ENCODE data around the gene RTEL1.
"Not testable (repeated sequence)": the region's sequence is repeated elsewhere in the genome, so short reads cannot be mapped to it uniquely, and the experiment has no call there.

Gene RTEL1

DNA sequence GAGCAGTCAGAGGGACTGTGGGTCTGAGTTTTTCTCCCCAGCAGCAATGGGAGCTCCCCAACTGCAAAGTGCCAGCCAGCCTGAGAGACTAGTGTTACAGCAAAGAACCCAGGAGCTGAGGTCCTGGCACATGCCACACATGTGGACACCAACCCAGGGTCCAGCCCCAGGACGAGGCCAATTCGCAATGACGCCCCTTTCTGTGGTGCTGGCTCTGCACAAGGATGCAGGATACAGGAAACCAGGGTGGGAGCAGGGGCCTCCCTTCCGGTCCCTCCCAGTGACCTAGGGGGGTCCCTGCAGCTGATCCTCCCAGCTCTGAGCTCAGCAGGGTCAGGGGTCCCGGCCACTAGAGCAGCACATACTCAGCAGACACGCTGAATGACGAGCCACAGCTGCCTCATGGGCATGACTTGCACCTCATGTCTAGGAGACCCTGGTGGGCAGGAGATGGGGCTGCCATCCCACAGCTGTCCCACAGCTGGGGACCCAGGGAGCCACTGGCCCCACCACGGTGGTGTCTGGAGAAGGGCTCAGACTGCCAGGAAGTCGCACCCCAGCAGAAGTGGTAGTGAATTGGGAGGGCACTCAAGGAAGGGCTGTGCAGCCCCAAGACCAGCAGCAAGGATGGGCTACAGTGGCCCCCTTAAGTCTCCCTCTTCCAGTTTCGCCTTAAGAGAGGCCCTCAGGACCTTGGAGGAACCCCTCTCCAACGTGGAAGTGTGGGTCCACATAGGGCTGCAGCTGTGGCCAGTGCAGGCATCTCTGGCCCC lies 46.0 kb downstream of the RTEL1 start:
- no peak for TF ChIP-seq GATA1 (IDR thresholded peaks at IDR 0.05; ENCODE audit: low read depth, low read length)
- TF ChIP-seq POLR2A (IDR thresholded peaks at IDR 0.05; ENCODE audit: low read length), result no peak
- no peak for DNase-seq

DNA sequence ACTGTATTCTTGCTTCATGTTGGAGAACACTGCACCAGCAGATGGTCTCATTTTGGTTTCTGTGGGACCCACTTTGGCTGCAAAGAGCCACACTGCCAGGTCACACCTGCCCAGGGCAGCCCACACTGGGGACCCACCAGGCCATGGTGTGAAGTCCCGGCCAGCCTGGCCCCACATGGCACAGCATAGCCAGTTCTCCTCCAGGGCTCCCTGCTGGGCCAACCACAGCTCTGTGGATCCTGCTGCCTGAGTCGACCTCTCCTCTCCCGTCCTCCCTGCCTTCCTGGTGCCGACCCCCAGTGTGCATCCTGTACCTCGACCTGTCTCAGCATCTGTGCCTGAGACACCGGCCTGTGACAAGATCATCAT lies 46.6 kb downstream of the RTEL1 start:
- TF ChIP-seq POLR2A (IDR thresholded peaks at IDR 0.05; ENCODE audit: low read length) (no peak), GATA1 (IDR thresholded peaks at IDR 0.05; ENCODE audit: low read depth, low read length) (no peak)
- no peak for DNase-seq

DNA sequence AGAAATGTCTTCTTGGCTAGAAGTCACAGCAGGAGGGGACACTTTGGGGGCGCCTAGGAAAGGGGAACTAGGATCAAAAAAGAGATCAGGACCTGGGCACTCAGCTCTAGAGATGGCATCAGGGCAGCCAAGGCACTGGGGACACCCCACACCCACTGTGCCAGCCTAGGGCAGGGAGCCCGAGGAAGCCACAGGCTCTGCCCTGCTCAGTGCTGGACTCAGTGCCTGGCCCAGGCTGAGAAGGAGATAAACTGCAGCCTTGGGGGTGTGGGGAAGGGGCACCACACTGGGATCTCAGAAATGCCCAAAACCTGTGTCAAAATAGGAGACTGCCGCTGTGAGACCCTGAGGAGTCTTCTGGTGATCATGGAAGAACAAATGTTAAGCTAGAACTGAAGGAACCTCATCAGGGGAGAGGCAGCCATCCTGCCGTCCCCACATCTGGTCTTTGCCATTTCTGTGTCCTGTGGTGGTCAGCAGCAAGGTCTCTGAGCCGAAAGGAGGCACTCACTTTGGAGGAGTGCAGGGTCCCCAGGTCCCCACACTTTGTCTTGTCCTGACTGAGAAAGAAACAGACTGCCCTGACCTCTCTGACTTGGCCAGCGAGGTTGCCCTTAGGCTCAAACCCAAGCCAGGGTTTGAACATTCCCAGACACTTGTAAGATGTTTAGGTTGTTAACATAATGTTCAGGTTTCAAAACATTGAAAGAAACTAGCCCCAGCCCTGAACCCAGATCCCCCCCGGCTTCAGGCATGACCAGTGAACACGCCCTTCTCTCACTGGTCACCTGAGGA lies 47.3 kb downstream of the RTEL1 start:
- DNase-seq, result no peak
- TF ChIP-seq POLR2A (IDR thresholded peaks at IDR 0.05; ENCODE audit: low read length), result no peak
- no peak for TF ChIP-seq GATA1 (IDR thresholded peaks at IDR 0.05; ENCODE audit: low read depth, low read length)

DNA sequence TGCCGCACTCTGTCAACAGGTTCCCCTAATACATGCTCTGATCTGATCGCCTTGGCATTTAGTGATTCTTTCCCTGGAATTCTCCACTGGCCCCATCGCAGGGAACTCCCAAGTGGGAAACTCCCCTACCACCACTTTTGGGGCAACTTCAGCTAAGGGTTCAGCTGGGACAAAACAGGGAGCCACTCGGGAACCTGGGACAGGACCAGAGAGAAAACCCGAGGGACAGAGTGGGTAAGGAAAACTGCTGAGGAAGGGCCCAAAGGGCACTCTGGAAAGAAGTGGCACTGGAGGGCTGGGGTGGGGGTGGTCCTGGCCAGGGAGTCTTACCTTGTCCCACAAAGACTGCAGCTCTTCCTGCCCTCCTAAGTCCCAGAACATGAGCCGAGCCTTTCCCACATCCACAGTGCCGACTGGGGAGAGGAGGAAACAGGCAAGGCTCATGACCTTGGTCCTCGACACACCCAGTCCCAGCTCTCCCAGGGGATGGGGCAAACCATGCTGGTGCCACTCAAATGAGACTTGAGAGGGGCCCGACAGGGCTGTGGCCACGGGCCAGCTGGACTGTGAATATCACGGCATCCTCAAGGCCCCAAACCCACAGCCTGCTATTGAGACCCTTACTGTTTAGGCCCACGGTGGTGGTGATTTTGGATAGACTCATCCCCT lies 48.0 kb downstream of the RTEL1 start:
- DNase-seq, result no peak
- TF ChIP-seq GATA1 (IDR thresholded peaks at IDR 0.05; ENCODE audit: low read depth, low read length) (no peak), POLR2A (IDR thresholded peaks at IDR 0.05; ENCODE audit: low read length) (no peak)

DNA sequence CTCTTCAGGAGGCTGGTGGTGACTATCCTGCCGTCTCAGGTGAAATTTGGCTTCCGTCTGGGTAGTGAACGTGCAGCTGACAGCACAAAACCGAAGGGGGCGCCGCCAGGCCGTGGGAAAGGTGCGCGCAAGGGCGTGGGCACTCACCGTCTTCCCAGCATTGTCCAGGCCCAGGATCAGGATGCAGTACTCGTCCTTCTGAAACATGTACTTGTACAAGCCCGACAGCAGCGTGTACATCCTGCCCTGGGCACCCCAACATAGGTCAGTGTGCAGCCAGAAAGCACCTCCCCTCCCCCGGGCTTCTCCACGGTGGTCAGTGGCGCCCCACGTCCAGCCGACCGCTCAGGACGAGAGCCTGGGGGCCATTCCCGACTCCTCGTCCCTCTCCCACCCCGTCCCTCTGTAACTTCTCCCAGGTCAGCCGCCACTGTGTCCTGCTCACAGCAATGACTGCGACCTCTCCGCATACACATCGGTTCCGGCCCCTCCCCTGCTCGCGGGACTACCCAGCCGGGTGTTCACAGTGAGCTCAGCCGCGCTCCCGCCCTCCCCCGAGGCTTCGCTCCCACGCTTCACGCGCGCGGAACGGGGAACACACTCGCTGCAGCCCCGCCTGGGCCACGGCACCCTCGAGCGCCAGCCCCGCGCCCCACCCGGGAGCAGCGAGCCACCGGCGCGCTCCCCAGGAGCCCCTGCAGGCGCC lies 48.9 kb downstream of the RTEL1 start:
- peak; percentile 60 to 74 for DNase-seq
- no peak for TF ChIP-seq GATA1 (IDR thresholded peaks at IDR 0.05; ENCODE audit: low read depth, low read length)
- TF ChIP-seq POLR2A (IDR thresholded peaks at IDR 0.05; ENCODE audit: low read length), result no peak

DNA sequence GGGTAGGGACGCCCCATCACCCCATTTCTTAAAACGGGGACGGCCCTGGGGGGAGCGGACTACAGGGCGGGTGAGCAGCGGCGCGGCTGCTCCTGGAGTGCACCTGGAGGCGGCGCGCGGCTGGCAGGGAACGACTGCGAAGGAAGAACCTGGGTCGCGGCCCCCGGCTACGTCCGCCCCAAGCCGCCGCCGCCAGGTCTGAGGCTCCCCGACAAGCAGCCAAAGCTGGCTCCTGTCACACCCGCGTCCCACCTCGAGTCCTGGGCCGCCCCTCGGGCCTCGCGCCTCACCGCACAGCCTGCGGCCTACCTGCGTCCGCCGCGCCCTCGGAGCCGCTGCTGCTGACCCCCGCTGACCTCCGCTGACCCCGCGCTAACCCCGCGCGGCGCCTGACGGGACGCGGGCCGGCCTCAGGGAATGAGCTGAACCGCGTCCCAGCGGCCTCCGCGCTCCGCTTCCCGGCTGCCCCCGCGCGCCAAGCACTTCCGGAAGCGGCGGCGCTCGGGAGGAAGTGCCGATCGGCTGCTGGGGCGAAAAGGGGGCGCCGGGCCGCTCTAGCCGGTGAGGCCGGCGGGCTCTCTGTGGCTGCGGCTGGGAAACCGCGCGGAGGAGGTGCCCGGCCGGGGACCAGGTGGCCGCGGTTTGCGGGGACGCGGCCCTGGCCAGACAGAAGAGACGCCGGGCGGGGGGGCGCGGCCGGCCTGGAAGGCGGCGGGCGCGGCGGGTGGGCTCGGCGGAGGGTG lies 49.6 kb downstream of the RTEL1 start, which contains the start of the genes ARFRP1 and ZGPAT:
Gene ARFRP1 (minus strand): TSS at position 419 of the 743 bp plus-strand sequence. CDS start 885 bp downstream, outside the sequence.
Gene ZGPAT (plus strand): TSS at position 482 of the 743 bp plus-strand sequence. CDS start 542 bp downstream, outside the sequence.
- TF ChIP-seq POLR2A (IDR thresholded peaks at IDR 0.05; ENCODE audit: low read length) (peak; percentile 57), GATA1 (IDR thresholded peaks at IDR 0.05; ENCODE audit: low read depth, low read length) (no peak)
- peak; percentile 91 to 94 for DNase-seq

DNA sequence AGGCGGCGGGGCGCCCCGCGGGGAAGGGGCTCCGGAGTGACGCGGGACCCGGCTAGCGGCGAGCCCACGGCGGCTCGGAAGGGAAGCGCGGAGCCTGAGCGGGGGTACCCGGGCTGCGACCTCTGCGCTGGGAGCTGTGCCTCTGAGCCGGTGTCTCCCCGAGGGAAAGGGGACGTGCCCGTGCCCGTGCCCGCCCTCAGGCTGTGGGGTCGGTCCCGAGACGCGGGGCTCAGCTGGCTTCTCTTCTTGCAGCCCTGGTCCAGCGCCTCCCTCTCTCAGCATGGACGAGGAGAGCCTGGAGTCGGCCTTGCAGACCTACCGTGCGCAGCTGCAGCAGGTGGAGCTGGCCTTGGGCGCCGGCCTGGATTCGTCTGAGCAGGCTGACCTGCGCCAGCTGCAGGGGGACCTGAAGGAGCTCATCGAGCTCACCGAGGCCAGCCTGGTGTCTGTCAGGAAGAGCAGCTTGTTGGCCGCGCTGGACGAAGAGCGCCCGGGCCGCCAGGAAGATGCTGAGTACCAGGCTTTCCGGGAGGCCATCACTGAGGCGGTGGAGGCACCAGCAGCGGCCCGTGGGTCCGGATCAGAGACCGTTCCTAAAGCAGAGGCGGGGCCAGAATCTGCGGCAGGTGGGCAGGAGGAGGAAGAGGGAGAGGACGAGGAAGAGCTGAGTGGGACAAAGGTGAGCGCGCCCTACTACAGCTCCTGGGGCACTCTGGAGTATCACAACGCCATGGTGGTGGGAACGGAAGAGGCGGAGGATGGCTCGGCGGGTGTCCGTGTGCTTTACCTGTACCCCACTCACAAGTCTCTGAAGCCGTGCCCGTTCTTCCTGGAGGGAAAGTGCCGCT lies 50.4 kb downstream of the RTEL1 start:
- DNase-seq, result peak; percentile 31 to 53
- TF ChIP-seq GATA1 (IDR thresholded peaks at IDR 0.05; ENCODE audit: low read depth, low read length) (no peak), POLR2A (IDR thresholded peaks at IDR 0.05; ENCODE audit: low read length) (no peak)

DNA sequence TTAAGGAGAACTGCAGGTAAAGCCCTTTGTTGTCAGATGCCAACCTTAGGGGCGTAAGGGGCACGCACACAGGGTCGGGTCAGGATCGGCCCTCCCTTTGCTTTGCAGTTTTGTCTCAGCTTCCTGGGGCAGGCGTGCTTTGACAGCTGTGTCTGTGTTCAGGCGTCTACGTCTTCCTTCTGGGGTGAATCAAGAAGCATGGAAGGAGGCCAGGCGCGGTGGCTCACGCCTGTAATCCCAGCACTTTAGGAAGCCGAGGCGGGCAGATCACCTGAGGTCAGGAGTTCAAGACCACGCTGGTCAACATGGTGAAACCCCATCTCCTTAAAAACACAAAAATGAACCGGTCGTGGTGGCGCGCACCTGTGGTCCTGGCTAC lies 51.0 kb downstream of the RTEL1 start:
- TF ChIP-seq GATA1 (IDR thresholded peaks at IDR 0.05; ENCODE audit: low read depth, low read length), result no peak
- no peak for TF ChIP-seq POLR2A (IDR thresholded peaks at IDR 0.05; ENCODE audit: low read length)
- no peak for DNase-seq

DNA sequence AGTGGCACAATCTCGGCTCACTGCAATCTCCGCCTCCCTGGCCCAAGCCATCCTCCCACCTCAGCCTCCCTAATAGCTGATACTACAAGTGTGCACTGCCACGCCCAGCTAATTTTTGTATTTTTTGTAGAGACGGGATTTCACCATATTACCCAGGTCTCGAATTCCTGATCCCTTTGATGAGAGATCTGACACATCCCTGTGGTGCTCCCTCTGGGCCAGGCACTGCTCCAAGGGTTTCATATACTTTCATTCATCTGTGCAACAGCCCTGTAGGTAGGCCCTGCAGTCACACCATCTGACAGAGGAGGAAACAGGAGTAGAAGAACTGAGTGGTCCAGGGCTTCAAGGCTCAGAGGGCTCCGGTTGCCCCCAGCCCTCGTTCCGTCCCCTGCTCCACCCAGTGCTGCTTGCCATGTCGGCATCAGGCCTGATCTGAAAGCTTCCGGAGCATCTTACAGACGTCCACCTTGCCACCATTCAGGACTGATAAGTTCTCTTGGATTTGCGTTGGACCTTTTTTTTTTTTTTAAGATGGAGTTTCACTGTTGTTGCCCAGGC lies 53.1 kb downstream of the RTEL1 start:
- no peak for DNase-seq
- TF ChIP-seq GATA1 (IDR thresholded peaks at IDR 0.05; ENCODE audit: low read depth, low read length), result no peak
- no peak for TF ChIP-seq POLR2A (IDR thresholded peaks at IDR 0.05; ENCODE audit: low read length)

DNA sequence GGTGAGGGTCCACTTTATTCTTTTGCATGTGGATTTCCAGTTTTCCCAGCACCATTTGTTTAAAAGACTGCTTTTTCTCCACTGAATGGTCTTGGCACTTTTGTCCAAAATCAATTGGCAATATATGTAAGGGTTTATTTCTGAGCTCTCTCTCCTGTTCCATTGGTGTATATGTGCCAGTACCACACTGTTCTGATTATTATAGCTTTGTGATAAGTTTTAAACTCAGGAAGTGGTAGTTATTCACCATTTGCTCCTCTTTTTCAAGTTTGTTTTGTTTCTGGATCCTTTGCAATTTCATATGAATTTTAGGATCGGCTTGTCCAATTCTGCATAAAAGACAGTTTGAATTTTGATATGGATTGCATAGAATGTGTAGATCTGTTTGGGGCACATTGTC lies 54.1 kb downstream of the RTEL1 start:
- no peak for TF ChIP-seq POLR2A (IDR thresholded peaks at IDR 0.05; ENCODE audit: low read length)
- no peak for TF ChIP-seq GATA1 (IDR thresholded peaks at IDR 0.05; ENCODE audit: low read depth, low read length)
- no peak for DNase-seq

DNA sequence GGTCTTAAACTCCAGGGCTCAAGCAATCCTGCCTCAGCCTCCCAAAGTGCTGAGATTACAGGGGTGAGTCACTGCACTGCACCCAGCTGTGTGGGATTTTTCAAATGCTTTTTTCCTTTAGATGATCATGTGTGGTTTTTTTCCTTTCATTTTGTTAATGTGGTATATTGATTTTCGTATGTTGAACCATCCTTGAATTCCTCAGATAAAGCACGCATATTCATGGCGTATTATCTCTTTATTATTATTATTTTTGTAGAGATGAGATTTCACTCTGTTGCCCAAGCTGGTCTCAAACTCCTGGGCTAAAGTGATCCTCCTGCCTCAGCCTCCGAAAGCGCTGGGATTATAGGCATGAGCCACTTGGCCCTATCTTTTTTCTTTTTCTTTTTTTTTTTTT lies 56.7 kb downstream of the RTEL1 start:
- no peak for TF ChIP-seq GATA1 (IDR thresholded peaks at IDR 0.05; ENCODE audit: low read depth, low read length)
- no peak for TF ChIP-seq POLR2A (IDR thresholded peaks at IDR 0.05; ENCODE audit: low read length)
- no peak for DNase-seq

DNA sequence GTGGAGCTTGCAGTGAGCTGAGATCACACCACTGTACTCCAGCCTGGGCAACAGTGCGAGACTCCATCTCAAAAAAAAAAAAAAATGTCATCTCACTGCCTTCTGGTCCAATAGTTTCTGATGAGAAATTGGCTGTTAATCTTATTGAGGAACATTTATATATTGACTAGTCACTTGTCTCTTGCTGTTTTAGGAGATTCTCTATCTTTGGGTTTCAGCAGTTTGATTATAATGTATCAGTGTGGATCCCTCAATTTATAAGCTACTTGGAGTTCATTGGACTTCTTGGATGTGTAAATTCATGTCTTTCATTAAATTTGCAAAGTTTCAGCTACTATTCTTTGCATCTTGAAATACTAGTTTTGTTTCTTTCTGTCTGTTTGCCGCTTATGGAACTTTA lies 60.9 kb downstream of the RTEL1 start:
- TF ChIP-seq GATA1 (IDR thresholded peaks at IDR 0.05; ENCODE audit: low read depth, low read length) (no peak), POLR2A (IDR thresholded peaks at IDR 0.05; ENCODE audit: low read length) (no peak)
- DNase-seq, result peak in 1 of 2 experiments; percentile 28

DNA sequence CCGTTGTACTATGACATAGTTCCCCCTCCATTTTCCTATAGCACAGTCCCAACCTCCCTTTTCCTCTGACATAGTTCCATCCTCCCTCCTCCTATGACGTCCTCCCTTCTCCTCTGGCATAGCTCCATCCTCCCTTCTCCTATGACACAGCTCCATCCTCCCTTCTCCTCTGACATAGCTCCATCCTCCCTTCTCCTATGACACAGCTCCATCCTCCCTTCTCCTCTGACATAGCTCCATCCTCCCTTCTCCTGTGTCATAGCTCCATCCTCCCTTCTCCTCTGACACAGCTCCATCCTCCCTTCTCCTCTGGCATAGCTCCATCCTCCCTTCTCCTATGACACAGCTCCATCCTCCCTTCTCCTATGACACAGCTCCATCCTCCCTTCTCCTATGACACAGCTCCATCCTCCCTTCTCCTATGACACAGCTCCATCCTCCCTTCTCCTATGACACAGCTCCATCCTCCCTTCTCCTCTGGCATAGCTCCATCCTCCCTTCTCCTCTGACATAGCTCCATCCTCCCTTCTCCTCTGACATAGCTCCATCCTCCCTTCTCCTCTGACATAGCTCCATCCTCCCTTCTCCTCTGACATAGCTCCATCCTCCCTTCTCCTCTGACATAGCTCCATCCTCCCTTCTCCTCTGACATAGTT lies 65.0 kb downstream of the RTEL1 start:
- DNase-seq, result not testable (repeated sequence)

DNA sequence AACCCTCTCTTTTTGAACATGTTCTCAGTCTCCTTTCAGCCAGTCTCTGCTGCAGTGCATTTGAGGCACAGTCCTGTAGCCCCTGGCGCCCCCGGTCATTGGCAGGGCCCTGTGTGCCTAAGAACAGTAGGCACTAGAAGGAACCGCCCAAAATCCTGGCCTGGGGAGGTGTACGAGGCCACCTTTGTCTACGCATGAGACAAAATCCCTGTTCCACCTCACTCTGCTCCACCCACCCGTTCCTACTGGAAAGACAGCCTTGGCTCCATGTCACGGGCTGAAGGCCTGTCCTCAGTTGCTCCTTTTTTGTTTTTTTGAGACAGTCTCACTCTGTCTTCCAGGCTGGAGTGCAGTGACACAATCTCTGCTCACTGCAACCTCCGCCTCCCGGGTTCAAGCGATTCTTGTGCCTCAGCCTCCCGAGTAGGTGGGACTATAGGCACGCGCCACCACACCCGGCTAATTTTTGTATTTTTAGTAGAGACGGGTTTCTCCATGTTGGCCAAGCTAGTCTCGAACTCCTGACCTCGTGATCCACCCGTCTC lies 72.1 kb downstream of the RTEL1 start:
- not testable (repeated sequence) for DNase-seq

Measured in erythroblast (primary cell).